Liver (tissue), 3 donors: ENCODE results near the gene ENTPD1.

Experiments
- ATF3 ChIP-seq: IDR thresholded peaks from 2 replicates; pipeline ENCODE4 v1.6.1; 2016; ENCODE audit warnings: antibody characterized with exemption
- GABPA ChIP-seq, 2 donors: IDR thresholded peaks in 1 of 2; conservative IDR thresholded peaks in 1 of 2; 2 replicates each; pipeline ENCODE4 v1.6.1; 2016; ENCODE audit warnings: antibody characterized with exemption in 2 of 2, mild to moderate bottlenecking in 1 of 2, moderate library complexity in 1 of 2
- RAD21 ChIP-seq, 2 donors: IDR thresholded peaks; 2 replicates each; pipeline ENCODE4 v1.6.1; 2016; ENCODE audit warnings: antibody characterized with exemption in 2 of 2, mild to moderate bottlenecking in 2 of 2
- SP1 ChIP-seq: IDR thresholded peaks from 2 replicates; pipeline ENCODE4 v1.6.1; 2018; ENCODE audit warnings: antibody characterized with exemption, mild to moderate bottlenecking
- TAF1 ChIP-seq: conservative IDR thresholded peaks from 2 replicates; pipeline ENCODE4 v1.6.1; 2016; ENCODE audit warnings: antibody characterized with exemption, mild to moderate bottlenecking
- YY1 ChIP-seq: IDR thresholded peaks from 2 replicates; pipeline ENCODE4 v1.6.1; 2016; ENCODE audit warnings: antibody characterized with exemption, mild to moderate bottlenecking
- TF ChIP-seq, protein P1 (sequence below): IDR thresholded peaks from 2 replicates; pipeline ENCODE4 v1.6.1; 2016; ENCODE audit warnings: antibody characterized with exemption
- TF ChIP-seq, protein P2 (sequence below): fragments of 150-350 bp; IDR thresholded peaks from 2 replicates; pipeline ENCODE4 v1.5.1; 2017; ENCODE audit warnings: improper control_type of control experiment, low read depth, low read length; ENCODE audit not compliant: missing input control
- TF ChIP-seq, protein P3 (sequence below): IDR thresholded peaks from 2 replicates; pipeline ENCODE4 v1.6.1; 2016; ENCODE audit warnings: antibody characterized with exemption
- donor health status: healthy.
- donor health status: healthy.

- TF ChIP-seq, protein P1, sequence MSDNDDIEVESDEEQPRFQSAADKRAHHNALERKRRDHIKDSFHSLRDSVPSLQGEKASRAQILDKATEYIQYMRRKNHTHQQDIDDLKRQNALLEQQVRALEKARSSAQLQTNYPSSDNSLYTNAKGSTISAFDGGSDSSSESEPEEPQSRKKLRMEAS, result no peak
- no peak for TF ChIP-seq YY1
- TF ChIP-seq SP1, result no peak
- TF ChIP-seq ATF3, result no peak
- TF ChIP-seq, protein P2, sequence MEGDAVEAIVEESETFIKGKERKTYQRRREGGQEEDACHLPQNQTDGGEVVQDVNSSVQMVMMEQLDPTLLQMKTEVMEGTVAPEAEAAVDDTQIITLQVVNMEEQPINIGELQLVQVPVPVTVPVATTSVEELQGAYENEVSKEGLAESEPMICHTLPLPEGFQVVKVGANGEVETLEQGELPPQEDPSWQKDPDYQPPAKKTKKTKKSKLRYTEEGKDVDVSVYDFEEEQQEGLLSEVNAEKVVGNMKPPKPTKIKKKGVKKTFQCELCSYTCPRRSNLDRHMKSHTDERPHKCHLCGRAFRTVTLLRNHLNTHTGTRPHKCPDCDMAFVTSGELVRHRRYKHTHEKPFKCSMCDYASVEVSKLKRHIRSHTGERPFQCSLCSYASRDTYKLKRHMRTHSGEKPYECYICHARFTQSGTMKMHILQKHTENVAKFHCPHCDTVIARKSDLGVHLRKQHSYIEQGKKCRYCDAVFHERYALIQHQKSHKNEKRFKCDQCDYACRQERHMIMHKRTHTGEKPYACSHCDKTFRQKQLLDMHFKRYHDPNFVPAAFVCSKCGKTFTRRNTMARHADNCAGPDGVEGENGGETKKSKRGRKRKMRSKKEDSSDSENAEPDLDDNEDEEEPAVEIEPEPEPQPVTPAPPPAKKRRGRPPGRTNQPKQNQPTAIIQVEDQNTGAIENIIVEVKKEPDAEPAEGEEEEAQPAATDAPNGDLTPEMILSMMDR, result no peak
- TF ChIP-seq TAF1, result no peak
- no peak for TF ChIP-seq GABPA (IDR thresholded peaks at IDR 0.05 in 1 of 2, conservative IDR thresholded peaks at IDR 0.05 in 1 of 2)
- no peak for TF ChIP-seq RAD21 (IDR thresholded peaks at IDR 0.05)
- TF ChIP-seq, protein P3, sequence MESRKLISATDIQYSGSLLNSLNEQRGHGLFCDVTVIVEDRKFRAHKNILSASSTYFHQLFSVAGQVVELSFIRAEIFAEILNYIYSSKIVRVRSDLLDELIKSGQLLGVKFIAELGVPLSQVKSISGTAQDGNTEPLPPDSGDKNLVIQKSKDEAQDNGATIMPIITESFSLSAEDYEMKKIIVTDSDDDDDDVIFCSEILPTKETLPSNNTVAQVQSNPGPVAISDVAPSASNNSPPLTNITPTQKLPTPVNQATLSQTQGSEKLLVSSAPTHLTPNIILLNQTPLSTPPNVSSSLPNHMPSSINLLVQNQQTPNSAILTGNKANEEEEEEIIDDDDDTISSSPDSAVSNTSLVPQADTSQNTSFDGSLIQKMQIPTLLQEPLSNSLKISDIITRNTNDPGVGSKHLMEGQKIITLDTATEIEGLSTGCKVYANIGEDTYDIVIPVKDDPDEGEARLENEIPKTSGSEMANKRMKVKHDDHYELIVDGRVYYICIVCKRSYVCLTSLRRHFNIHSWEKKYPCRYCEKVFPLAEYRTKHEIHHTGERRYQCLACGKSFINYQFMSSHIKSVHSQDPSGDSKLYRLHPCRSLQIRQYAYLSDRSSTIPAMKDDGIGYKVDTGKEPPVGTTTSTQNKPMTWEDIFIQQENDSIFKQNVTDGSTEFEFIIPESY, result no peak
Observed at GRCh38 chr10:95745501-95745900, 10.5 kb upstream of the ENTPD1 start.
